Right kidney (tissue), 1 donor: Measurements from ENCODE around the gene RCSD1.

ENCODE experiments used
- DNase-seq: peaks from one replicate; pipeline ENCODE4 v3.0.0-alpha.2; 2016

Gene RCSD1

GRCh38 chr1:167641786-167642500, 11.9 kb downstream of the RCSD1 start:
- no peak for DNase-seq

GRCh38 chr1:167642501-167642826, 12.4 kb downstream of the RCSD1 start:
- no peak for DNase-seq

GRCh38 chr1:167643441-167643840, 13.4 kb downstream of the RCSD1 start:
- DNase-seq = no peak

GRCh38 chr1:167644551-167644950, 14.5 kb downstream of the RCSD1 start:
- DNase-seq = no peak

- DNase-seq = no peak
Measured at GRCh38 chr1:167645140-167645541, 15.1 kb downstream of the RCSD1 start.

GRCh38 chr1:167645625-167646414, 15.8 kb downstream of the RCSD1 start:
- DNase-seq = no peak

- DNase-seq = no peak
Measured at GRCh38 chr1:167648252-167648849, 18.3 kb downstream of the RCSD1 start.

GRCh38 chr1:167648978-167649744, 19.1 kb downstream of the RCSD1 start:
- DNase-seq = no peak

GRCh38 chr1:167650269-167651160, 20.5 kb downstream of the RCSD1 start:
- DNase-seq = no peak

- no peak for DNase-seq
Measured at GRCh38 chr1:167651161-167651693, 21.2 kb downstream of the RCSD1 start.

GRCh38 chr1:167654975-167655575, 25.0 kb downstream of the RCSD1 start:
- DNase-seq = no peak

- no peak for DNase-seq
Measured at GRCh38 chr1:167656657-167657056, 26.6 kb downstream of the RCSD1 start.

- DNase-seq = no peak
Measured at GRCh38 chr1:167658574-167659328, 28.7 kb downstream of the RCSD1 start.

- DNase-seq = no peak
Measured at GRCh38 chr1:167659450-167659849, 29.4 kb downstream of the RCSD1 start.

- no peak for DNase-seq
Measured at GRCh38 chr1:167659881-167660280, 29.8 kb downstream of the RCSD1 start.

GRCh38 chr1:167661527-167662426, 31.7 kb downstream of the RCSD1 start:
- no peak for DNase-seq

GRCh38 chr1:167663002-167663772, 33.2 kb downstream of the RCSD1 start:
- no peak for DNase-seq

GRCh38 chr1:167665469-167665868, 35.4 kb downstream of the RCSD1 start:
- no peak for DNase-seq
